Measurements from ENCODE around the gene DHRS7C. TPM values are rescaled to one million over a fixed set of nuclear protein-coding genes. Genes with fewer than 3 reads are reported as not detected.

The DHRS7C gene
- total RNA-seq, 1 experiment from 2014 or later: not detected

DNA sequence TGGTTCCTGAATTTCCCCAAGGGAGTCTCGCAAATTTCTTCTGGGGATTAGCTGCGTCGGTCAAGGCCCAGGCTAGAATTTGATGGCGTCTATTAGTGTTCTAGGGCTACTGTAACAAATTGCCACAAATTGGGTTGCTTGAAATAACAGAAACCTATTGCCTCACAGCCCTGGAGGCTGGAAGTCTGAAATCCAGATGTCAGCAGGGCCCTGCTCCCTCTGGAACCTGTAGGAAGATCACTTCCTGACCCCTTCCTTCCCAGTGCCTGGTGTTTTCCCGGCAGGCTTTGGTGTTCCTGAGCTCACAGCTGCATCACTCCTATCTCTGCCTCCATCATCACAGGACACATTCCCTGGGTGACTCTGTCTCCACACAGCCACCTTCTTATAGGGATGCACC, 24.4 kb downstream of the DHRS7C start:
- DNase-seq (ENCODE audit: low spot score): no peak

DNA sequence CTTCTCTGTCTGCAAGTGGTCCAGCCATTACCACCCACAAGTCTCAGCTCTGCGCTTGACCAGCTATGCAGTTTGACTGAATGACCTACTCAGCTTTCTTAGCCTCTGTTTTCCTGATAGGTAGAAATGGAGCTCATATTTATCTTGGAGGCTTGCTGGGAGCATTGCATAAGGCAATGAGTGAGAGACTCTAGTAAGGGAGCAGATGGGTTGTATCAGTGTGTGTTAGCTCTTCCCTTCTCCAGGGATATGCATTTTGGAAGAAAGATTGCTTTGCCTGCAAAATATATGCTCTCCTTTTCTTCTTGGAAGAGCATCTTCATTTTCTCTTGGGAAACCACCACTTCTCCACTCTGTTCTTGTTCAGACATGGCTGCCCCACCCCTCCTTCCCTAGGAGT, 26.1 kb downstream of the DHRS7C start:
- DNase-seq (ENCODE audit: low spot score): no peak

DNA sequence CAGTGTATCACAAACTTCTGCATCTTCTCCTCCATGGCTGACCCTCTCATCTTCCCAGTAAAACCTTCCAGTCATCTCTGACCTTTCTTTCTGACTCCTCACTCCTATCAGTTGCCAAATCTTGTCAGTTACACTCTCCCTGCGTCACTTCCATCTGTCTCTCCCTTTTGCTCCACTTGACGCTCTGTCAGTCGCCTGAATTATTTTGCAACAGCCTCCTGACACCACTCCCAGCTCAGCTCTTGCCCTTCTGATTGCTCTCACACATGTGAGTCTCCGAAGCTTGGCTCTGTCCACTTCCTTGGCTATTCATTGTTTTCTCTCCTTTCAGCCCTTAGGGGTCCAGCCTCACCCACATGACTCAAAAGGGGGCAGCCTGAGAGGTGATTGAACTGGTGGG, 27.7 kb downstream of the DHRS7C start:
- DNase-seq (ENCODE audit: low spot score): no peak

DNA sequence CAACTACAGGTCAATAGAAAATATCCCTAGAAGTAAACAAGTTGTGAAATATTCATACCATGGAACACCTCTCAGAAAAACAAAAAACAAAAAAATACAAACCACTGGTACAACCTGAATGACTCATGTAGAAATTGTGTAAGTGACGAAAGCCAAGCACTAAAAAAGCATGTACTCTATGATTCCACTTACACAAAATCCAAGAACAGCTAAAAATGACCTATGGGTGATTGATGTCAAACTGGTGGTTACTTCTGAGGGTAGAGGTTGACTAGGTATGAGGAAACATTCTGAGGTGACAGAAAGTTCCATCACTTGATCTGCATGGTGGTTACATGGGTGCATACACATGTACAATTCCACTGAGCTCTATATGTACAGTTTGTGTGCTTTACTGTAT, 31.1 kb downstream of the DHRS7C start:
- no peak for DNase-seq (ENCODE audit: low spot score)

DNA sequence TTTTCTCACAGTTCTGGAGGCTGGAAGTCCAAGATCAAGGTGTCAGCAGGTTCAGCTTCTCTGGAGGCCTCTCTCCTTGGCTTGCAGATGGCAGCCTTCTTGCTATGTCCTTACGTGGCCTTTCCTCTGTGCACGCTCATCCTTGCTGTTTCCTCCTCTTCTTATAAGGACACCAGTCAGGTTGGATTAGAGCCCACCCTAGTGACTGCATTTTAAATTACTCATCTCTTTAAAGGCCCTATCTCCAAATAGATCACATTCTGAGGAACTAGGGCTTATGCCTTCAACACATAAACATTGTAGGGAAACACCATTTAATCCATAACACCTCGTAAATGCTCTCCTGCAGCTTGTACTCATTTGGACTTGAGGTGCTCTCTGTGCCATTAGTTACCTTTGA, 36.3 kb downstream of the DHRS7C start:
- DNase-seq (ENCODE audit: low spot score): no peak

DNA sequence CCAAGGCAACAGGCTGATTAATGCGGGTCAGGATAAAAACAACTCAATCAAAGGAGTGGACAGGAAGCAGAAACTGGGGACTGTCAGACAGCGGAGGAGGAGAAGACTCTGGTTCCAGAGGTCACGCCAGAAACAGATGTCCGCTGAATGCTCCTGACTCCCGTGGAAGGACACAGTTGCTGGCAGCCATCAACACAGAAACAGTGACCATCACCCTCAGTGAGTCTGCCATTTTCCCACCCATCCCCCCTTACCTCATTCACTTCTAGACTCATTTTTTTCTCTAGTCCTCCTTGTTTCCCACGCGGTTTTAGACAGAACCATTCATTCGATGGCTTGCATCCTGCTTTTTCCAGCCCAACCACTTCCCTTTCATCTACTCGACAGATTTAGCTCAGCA, 40.9 kb downstream of the DHRS7C start:
- no peak for DNase-seq (ENCODE audit: low spot score)

DNA sequence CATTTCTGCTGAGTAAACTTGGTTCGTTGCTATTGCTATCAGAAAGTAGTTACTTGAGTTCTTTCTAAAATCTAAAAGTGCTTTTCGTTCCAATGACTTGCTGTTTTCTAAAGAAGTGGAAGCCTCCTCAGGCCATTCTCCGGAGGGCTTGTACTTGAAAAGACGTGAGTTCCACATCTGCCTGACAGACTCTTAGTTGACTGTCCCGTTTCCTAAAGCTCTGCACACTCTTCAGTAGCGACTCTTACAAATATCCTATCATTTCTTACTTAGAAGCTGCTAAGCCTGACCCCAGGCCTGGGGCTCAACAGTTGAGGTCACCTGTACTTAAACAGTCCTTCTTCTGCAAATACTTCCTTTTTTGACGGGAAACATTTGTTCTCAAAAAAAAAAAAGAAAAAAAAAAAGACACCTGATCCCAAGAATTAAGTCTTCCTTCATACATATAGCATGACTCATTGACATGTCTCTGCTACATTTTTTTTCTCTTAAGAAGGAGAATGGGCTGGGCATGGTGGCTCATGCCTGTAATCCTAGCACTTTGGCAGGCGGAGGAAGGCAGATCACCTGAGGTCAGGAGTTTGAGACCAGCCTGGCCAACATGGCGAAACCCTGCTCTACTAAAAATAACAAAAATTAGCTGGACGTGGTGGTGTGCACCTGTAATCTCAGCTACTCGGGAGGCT, 61.5 kb downstream of the DHRS7C start:
- peak; percentile 66 for DNase-seq (ENCODE audit: low spot score)

DNA sequence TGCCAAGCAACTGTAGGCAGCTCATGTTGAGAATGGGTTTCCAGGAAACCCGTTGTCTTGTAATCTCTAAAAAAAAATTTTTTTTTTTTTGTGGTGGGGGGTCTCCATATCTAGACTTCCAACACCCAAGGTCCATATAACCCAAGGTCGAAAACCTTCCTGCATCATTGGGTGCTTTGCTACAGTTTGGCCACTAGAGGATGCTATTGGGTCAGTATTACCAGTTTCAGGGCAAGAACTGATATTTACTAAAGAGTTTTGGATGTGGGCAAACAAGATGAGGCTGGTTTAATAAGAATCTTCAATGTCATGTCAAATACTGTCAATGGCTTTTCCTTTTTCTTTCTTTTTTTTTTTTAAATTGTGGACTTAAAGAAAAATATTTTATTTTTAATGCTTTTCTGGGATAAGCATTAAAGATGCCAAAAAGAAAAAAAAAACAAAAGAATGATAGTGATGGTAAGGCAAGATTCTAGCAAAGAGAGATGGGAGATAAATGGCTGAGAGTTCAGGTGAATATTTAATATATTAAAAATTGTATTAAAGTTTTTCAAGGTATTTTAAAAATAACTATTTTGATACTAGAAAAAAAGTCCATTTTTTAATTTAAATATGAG, 62.2 kb downstream of the DHRS7C start:
- peak; percentile 74 for DNase-seq (ENCODE audit: low spot score)

DNA sequence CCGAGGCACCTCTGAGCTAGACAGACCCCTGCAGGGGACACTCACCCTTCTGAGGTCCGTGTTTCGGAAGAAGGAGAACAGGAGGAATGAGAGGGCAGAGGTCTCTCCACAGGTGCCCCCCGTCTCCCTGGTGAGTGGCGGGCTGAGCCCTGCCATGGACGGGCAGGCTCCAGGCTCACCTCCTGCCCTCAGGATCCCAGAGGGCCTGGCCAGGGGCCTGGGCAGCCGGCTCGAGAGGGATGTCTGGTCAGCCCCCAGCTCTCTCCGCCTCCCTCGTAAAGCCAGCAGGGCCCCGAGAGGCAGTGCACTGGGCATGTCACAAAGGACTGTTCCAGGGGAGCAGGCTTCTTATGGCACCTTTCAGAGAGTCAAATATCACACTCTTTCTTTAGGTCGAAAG, 62.8 kb downstream of the DHRS7C start:
- DNase-seq (ENCODE audit: low spot score): no peak

DNA sequence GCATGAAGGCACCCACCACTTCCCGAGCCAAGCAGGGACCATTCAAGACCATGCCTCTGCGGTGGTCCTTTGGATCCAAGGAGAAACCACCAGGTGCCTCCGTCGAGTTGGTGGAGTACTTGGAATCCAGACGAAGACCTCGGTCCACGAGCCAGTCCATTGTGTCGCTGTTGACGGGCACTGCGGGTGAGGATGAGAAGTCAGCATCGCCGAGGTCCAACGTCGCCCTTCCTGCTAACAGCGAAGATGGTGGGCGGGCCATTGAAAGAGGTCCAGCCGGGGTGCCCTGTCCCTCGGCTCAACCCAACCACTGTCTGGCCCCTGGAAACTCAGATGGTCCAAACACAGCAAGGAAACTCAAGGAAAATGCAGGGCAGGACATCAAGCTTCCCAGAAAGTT, 63.4 kb downstream of the DHRS7C start:
- DNase-seq (ENCODE audit: low spot score): no peak

DNA sequence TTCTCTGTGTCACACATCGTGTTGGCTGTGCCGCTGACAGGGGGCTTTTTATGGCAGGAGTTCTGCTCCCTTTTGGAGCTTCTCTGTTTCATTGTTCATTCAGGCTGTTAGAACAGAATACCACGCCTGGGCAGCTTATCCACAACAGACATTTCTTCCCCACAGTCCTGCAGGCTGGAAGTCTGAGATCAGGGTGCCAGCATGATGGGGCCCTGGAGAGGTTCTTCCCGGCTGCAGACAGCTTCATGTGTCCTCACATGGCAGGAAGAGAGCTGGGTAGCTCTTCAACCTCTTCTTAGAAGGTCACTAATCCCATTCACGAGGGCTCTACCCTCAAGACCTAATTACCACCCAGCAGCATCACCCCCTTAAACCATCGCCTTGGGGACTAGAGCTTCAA, 65.1 kb downstream of the DHRS7C start:
- no peak for DNase-seq (ENCODE audit: low spot score)

DNA sequence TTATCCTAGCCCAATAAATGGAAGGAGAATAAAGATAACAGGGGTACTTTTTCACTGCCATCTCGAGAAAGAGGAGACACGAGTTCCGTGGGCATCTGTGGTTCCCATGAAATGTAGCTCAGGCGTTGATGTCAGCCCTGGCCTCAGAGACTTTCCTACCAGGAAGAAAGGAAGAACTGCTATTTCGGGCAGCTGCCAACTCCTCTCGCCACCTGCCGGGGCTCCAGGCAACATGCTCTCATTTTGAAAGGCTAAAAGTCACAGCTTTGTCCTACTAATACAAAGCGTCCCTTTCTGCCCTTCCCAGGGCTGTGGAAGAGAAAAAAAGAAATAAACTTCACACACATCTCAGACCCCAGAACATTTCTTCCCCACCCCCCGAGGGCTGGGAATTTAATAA, 65.8 kb downstream of the DHRS7C start:
- peak; percentile 13 for DNase-seq (ENCODE audit: low spot score)

Other genes starting within 250 kb of the DHRS7C start
- gene STX8, start 215.8 kb downstream of the DHRS7C start, total RNA-seq (2014; rRNA removed; shearing (Covaris generic)): 57.1 and 57.3 TPM in 2 replicates
- 3.4 TPM in 1 of 2 replicates, not detected in the other for gene CFAP52, start 214.9 kb downstream of the DHRS7C start, total RNA-seq (2014; rRNA removed; shearing (Covaris generic))
- gene USP43, start 146.1 kb downstream of the DHRS7C start, total RNA-seq (2014; rRNA removed; shearing (Covaris generic)): 3.1 and 3.7 TPM in 2 replicates
- not detected in 2 replicates for gene GSG1L2, start 30.5 kb upstream of the DHRS7C start, total RNA-seq (2014; rRNA removed; shearing (Covaris generic))
- 0.50 and 1.7 TPM in 2 replicates for gene GLP2R, start 34.3 kb upstream of the DHRS7C start, total RNA-seq (2014; rRNA removed; shearing (Covaris generic))
- not detected in 2 replicates for gene RCVRN, start 113.7 kb upstream of the DHRS7C start, total RNA-seq (2014; rRNA removed; shearing (Covaris generic))

Measured in A172 (cell line).